HG02970 (cell line): ENCODE measurements around the gene HIVEP1.
"Not testable (repeated sequence)": the region's sequence is repeated elsewhere in the genome, so short reads cannot be mapped to it uniquely, and the experiment has no call there.

Source experiments
- ATAC-seq: cut with Tn5 transposase; IDR thresholded peaks from one replicate; pipeline ENCODE4 v1.9.1; 2021; ENCODE audit warnings: mild to moderate bottlenecking, moderate library complexity, moderate number of reproducible peaks; ENCODE audit not compliant: unreplicated experiment, low FRiP score

Gene HIVEP1

GRCh38 chr6:12075067-12075563 is 63.0 kb downstream of the HIVEP1 start:
- ATAC-seq, result no peak

DNA sequence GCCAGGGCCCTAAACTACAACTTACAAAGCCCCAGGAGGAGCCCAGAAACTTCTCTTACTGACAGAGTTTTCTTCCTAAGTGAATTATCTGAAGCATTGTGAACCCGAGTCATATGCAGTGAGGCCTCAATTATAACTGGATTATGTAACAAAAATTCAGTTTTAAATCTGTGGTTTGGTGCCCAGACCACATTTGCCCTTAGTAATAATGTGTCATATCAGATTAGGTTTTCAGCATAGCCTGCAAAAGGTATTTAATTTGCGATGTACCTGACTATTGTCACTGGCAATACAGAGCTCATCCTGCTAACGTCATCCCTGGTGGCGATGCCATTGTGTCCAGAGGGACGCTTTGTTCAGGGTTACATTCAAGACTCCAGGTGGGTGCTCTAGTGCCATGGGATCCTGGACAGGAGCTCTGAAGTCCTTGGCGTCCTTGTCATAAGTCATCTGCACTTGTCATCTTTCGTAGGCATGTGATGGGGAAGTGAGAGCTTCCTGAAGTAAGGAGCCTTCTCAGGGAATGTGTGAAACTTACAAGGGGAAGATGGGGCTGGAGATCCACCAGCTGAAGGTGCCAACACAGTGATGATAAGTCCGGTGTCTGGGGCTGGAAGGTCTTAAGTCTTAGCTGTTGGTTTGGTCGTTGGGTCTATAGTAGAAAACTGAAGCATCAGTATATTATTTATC is 65.1 kb downstream of the HIVEP1 start:
- ATAC-seq, result no peak

GRCh38 chr6:12078014-12078413 is 65.9 kb downstream of the HIVEP1 start:
- no peak for ATAC-seq

DNA sequence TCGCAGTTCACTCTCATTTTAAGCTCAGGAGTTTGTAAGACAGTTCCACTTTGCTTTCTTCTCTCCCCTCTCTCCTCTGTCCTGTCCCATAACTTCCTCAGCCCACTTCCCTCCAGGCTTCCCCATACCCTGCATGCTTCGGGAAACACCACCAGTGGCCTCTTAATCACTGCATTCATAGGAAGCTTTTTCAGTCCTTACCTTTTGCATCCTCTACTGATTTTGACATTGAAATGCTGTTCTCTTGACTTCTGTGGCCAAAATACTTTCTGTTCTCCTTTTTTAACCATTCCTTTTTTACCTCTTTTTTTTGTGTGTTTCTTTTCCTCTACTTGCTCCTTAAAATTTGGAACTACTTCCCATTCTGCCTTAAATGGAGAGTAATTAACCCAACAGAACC is 69.7 kb downstream of the HIVEP1 start:
- ATAC-seq, result no peak

DNA sequence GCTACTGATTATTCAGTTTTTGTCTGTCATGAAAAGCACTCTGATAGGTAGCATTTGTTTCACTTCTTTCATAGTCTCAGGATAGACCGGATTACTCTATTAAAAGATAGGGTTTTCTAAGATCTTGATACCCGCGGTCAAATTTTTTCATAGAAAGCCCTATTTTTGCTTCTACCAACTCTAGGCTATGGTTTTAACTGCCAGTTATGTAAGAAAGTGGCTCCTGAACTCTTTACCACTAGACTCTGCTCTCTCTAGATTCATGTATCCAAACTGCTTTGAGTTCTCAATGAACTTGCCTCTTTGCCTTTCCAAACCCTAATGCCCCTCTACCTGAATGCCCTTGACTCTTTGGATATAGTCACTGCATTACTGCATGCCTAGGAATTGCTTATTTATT is 70.3 kb downstream of the HIVEP1 start:
- ATAC-seq, result no peak

DNA sequence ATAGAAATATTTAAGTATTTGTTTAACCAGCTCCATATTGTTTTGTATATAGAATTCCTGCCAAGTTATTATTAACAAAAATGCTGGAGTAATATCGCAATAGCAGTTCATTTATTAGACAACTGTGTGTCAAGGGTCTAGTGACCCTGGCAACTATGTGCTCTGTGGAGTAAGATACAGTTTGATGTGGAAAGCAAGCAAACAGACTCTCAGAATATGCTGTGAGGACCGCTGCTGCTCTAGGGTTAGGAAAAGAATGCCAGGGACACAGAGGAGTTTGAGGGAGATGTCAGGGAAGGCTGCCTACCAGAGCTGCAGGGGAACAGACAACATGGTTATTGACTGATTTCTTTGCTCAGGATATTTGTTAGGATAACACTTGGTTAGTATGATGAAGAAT is 71.2 kb downstream of the HIVEP1 start:
- ATAC-seq, result no peak

DNA sequence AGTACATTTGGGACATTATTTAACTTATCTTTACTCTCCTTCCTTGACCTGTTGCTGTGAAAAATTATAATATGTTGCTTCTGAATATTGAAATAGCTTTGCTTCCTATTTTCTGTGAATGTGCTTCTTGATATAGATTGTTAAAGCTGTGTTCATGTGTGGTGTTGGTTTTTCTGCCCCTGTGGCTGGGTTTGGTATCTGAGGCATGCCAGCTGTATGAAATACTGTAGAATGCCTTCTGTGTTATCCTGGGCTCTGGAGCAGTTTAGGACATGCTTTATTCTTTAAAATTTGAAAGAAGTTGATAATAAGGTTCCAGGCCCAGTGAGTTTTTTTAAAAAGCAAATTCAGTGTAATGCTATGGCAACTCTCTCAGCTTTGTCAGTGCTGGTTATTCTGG is 71.7 kb downstream of the HIVEP1 start:
- no peak for ATAC-seq

- ATAC-seq, result no peak
Observed at GRCh38 chr6:12084681-12085080, 72.6 kb downstream of the HIVEP1 start.

DNA sequence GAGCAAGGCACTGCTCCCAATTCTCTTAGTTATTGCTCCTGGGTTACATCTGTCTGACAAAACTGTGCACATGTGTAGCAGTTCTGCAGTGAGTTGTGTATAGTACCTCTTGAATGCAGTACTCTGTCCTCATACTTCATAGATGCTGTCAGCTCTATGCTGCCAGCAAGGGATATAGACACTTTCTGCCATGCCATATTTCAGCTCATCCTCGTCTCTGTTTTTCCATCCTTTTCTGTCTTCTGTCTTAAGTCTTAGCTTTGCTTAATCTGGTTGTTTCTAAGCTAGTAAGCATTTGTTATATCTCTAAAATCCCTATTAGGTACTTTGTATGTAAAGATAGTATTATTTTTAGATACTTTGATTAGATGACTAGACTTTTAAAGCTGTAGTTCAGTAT is 76.4 kb downstream of the HIVEP1 start:
- ATAC-seq, result no peak

- no peak for ATAC-seq
Observed at GRCh38 chr6:12090714-12091113, 78.6 kb downstream of the HIVEP1 start.

- no peak for ATAC-seq
Observed at GRCh38 chr6:12092762-12093161, 80.7 kb downstream of the HIVEP1 start.

DNA sequence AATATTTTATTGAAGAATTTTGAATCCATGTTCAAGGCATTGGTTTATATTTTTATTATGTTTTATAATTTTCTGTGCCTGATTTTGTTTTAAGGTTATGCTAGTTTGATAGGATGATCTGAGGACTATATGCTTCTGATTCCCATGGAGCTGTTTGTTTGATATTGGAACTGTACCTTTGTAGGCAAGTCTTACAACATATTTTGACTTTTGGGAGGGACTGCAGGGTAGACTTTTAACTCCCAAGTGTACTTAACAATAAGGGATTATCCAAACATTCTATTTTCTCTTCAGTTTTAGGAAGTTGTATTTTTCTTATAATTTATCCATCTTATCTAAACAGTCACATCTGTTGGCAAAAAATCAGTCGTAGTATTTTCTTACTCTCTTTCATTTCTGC is 82.6 kb downstream of the HIVEP1 start:
- ATAC-seq, result no peak

- ATAC-seq, result no peak
Observed at GRCh38 chr6:12096342-12096741, 84.2 kb downstream of the HIVEP1 start.

GRCh38 chr6:12097791-12098190 is 85.7 kb downstream of the HIVEP1 start:
- ATAC-seq, result no peak

GRCh38 chr6:12099623-12100338 is 87.7 kb downstream of the HIVEP1 start:
- no peak for ATAC-seq

DNA sequence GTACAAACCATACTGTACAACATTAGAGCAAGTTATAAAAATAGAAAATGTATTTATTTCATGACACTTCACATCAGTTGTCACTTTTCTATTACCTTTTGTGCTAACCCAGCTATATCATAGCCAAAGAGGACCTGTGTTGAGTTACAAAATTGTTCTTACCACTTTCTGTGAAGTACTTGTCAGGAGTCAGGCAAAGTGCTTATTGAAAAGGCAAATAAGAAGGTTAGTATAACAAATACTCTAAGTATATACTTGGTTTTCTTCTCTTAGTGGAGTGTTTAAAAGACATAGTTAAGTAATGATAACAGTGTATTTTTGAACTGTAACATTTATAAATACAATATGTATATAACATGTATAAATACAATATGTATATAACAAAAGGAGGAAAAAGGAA is 88.9 kb downstream of the HIVEP1 start:
- ATAC-seq, result no peak

DNA sequence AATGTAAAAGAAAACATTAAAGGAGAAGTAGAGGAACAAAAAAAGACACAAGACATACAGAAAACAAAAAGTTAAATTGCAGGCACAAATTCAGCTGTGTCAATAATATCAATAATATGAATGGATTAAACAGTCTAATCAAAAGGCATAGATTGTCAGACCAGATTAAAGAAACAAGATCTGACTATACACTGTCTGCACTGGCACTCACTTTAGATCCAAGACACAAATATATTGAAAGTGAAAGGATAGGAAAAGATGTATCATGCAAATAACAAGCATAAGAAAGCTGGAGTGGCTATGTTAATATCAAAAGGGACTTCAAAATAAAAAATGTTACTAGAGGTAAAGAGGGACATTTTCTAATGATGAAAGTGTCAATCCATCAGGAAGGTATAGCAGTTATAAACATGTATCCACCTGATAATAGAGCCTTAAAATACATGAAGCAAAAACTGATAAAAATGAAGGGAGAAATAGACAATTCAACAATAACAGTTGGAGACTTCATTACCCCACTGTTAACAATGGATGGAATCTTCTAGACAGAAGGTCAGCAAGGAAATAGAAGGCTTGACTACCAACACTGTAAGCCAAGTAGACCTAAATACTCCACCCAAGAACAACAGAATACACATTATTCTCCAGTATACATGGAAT is 89.7 kb downstream of the HIVEP1 start:
- no peak for ATAC-seq

DNA sequence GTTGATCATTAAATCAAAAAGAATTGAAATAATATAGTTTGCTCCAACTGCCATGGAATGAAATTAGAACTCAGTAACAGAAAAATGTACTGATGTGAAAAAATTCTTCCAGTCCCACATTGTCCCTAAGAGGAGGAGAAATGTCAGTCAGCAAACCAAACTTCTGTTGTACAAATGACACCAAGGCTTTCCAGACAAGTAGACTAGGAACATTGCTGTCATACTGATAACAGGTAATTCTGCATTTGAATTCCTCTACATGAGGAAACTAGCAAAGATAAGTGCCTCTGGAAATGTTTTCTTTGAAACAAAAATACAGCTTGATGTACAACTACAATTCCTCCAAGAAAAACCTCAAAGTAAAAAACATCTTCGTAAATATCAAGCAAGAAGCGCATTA is 90.2 kb downstream of the HIVEP1 start:
- ATAC-seq, result no peak

GRCh38 chr6:12103158-12103557 is 91.0 kb downstream of the HIVEP1 start:
- no peak for ATAC-seq

- ATAC-seq, result no peak
Observed at GRCh38 chr6:12105271-12105670, 93.2 kb downstream of the HIVEP1 start.

DNA sequence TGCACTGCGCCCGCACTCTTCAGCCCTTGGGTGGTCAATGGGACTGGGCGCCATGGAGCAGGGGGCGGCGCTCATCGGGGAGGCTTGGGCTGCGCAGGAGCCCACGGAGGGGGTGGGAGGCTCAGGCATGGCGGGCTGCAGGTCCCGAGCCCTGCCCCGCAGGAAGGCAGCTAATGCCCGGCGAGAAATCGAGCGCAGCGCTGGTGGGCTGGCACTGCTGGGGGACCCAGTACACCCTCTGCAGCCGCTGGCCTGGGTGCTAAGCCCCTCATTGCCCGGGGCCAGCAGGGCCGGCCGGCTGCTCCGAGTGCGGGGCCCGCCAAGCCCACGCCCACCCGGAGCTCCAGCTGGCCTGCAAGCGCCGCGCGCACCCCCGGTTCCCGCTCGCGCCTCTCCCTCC is 96.3 kb downstream of the HIVEP1 start:
- ATAC-seq, result not testable (repeated sequence)
